ENCODE measurements around the gene ADAM29.

- TF ChIP-seq SIN3B (IDR thresholded peaks at IDR 0.05; ENCODE audit: low read depth), result no peak
- TF ChIP-seq SRF (CRISPR knock-in tag; IDR thresholded peaks at IDR 0.05), result no peak
- TF ChIP-seq SIX5 (IDR thresholded peaks at IDR 0.05; ENCODE audit: borderline replicate concordance in 1 of 2, insufficient read depth in 1 of 2, low read depth in 1 of 2, low read length in 2 of 2), result no peak
- no peak for TF ChIP-seq EP300 (IDR thresholded peaks at IDR 0.05; ENCODE audit: low read length)
- TF ChIP-seq RBM22 (IDR thresholded peaks at IDR 0.05; ENCODE audit: low read depth, low read length, poor library complexity, severe bottlenecking), result no peak
- TF ChIP-seq POLR2A (conservative IDR thresholded peaks at IDR 0.05), result no peak
- no peak for TF ChIP-seq FOXK2 (conservative IDR thresholded peaks at IDR 0.05 in 1 of 2, IDR thresholded peaks at IDR 0.05 in 1 of 2; ENCODE audit: low read depth in 2 of 2)
- TF ChIP-seq CTCF (IDR thresholded peaks at IDR 0.05 in 2 of 3, conservative IDR thresholded peaks at IDR 0.05 in 1 of 3; ENCODE audit: insufficient read depth in 2 of 3, low read depth in 1 of 3, low read length in 3 of 3), result no peak
- no peak for TF ChIP-seq CCAR2 (IDR thresholded peaks at IDR 0.05; ENCODE audit: low read depth, low read length)
- TF ChIP-seq PHF21A (IDR thresholded peaks at IDR 0.05; ENCODE audit: borderline replicate concordance, low read depth), result no peak
- TF ChIP-seq ZNF263 (CRISPR knock-in tag; IDR thresholded peaks at IDR 0.05; ENCODE audit: borderline replicate concordance), result no peak
- no peak for TF ChIP-seq CHD7 (IDR thresholded peaks at IDR 0.05; ENCODE audit: low read depth, low read length)
- TF ChIP-seq CBX3 (IDR thresholded peaks at IDR 0.05; ENCODE audit: borderline replicate concordance in 1 of 2, low read length in 2 of 2), result no peak
Measured at GRCh38 chr4:174972911-174973310, 54.8 kb downstream of the ADAM29 start.
